Gastroesophageal sphincter (tissue), 4 donors: ENCODE results near the gene SUSD2. TPM values are rescaled to one million over a fixed set of nuclear protein-coding genes. Genes with fewer than 3 reads are reported as not detected.
"Not testable (repeated sequence)": the region's sequence is repeated elsewhere in the genome, so short reads cannot be mapped to it uniquely, and the experiment has no call there.

Source experiments
- ATAC-seq: fragments of 150-250 bp; one replicate; pipeline ENCODE4 v1.9.1; 2016; ENCODE audit warnings: mild to moderate bottlenecking, moderate library complexity
- H3K27ac ChIP-seq, 4 donors: fragments of 200-600 bp; sonication (generic) in 3 of 4; 1 replicate in 3 of 4; 2 replicates in 1 of 4; pipeline ENCODE4 v1.5.1; 2016 to 2019
- H3K27me3 ChIP-seq: fragments of 200-600 bp; sonication (generic); one replicate; pipeline ENCODE4 v1.5.1; 2019
- H3K36me3 ChIP-seq, 2 donors: fragments of 200-600 bp; sonication (generic); one replicate each; pipeline ENCODE4 v1.5.1; 2019; ENCODE audit warnings: control low read depth in 1 of 2
- H3K4me1 ChIP-seq, 3 donors: fragments of 200-600 bp; sonication (generic); 1 replicate in 2 of 3; 2 replicates in 1 of 3; pipeline ENCODE4 v1.5.1; 2016 to 2019; ENCODE audit warnings: control low read depth in 2 of 3
- H3K4me3 ChIP-seq, 2 donors: fragments of 200-600 bp; sonication (generic); one replicate each; pipeline ENCODE4 v1.5.1; 2019; ENCODE audit warnings: mild to moderate bottlenecking in 1 of 2, moderate library complexity in 1 of 2
- H3K9me3 ChIP-seq, 3 donors: fragments of 200-600 bp; sonication (generic); one replicate each; pipeline ENCODE4 v1.5.1; 2017 to 2019; ENCODE audit warnings: control low read depth in 2 of 3
- CTCF ChIP-seq, 4 experiments: fragments of 200-600 bp in 2 of 4; fragments of 450-650 bp in 2 of 4; sonication (generic) in 1 of 4; IDR thresholded peaks; one replicate each; pipeline ENCODE4 v1.5.1; 2017 to 2019; ENCODE audit warnings: antibody characterized with exemption in 4 of 4, mild to moderate bottlenecking in 2 of 4, moderate library complexity in 2 of 4
- EP300 ChIP-seq: sonication (generic); formaldehyde crosslinking; IDR thresholded peaks from one replicate; pipeline ENCODE4 v1.6.1; 2017; ENCODE audit warnings: antibody characterized with exemption, mild to moderate bottlenecking
- POLR2A ChIP-seq, 2 donors: fragments of 450-650 bp; IDR thresholded peaks; one replicate each; pipeline ENCODE4 v1.6.1; 2017; ENCODE audit warnings: antibody characterized with exemption in 2 of 2, mild to moderate bottlenecking in 2 of 2, moderate library complexity in 1 of 2
- POLR2AphosphoS5 ChIP-seq: sonication (generic); formaldehyde crosslinking; IDR thresholded peaks from one replicate; pipeline ENCODE4 v1.6.1; 2017; ENCODE audit warnings: antibody characterized with exemption
- WGBS, 2 donors: methylation state at CpG; one replicate each; pipeline ENCODE4 v1.1.5; 2018; ENCODE audit warnings: low coverage in 1 of 2; 5-methylcytosine and 5-hydroxymethylcytosine counted together
- total RNA-seq, 4 donors: library from RNA; depleted of rRNA; stranded (reverse); fragments of >200 nt; gene quantifications; one replicate each; pipeline ENCODE4 v1.1.0, GENCODE V29; 2016

Gene SUSD2
- total RNA-seq, 4 donors from 2014 or later = 2.4 to 5.0 (median 4.4) TPM

- Histone ChIP-seq H3K4me1 (peaks cover 0 to 24% (median 17%) of the 10 kb centered on the region in 3 donors), H3K36me3 (no peaks in the 10 kb centered on the region), H3K4me3 (no peak overlapping the region), H3K27ac (peak overlapping the region; percentile 69 to 85 (median 75)), H3K27me3 (no peaks in the 10 kb centered on the region), H3K9me3 (peaks cover 0 to 4% (median 0%) of the 10 kb centered on the region in 3 donors)
- 67 to 73% methylated on average over 5 to 8 of the region's 8 CpGs for WGBS, 2 donors
- no peak for ATAC-seq
- TF ChIP-seq EP300 (no peak), CTCF (IDR thresholded peaks at IDR 0.05) (no peak), POLR2AphosphoS5 (no peak), POLR2A (IDR thresholded peaks at IDR 0.05) (no peak)
Observed at GRCh38 chr22:24207264-24208011, 26.2 kb downstream of the SUSD2 start.

GRCh38 chr22:24208012-24208749, 26.9 kb downstream of the SUSD2 start:
- H3K36me3 ChIP-seq = no peaks in the 10 kb centered on the region
- no peak for TF ChIP-seq EP300
- peak; percentile 80 for TF ChIP-seq POLR2AphosphoS5
- no peak for TF ChIP-seq POLR2A (IDR thresholded peaks at IDR 0.05)
- H3K4me3 ChIP-seq = no peak overlapping the region

GRCh38 chr22:24209016-24209415, 27.7 kb downstream of the SUSD2 start:
- Histone ChIP-seq H3K4me1 (peaks cover 0 to 24% (median 17%) of the 10 kb centered on the region in 3 donors), H3K27ac (peak overlapping the region in 2 of 4 donors; percentile 62 to 69), H3K9me3 (peaks cover 0 to 4% (median 0%) of the 10 kb centered on the region in 3 donors), H3K36me3 (no peaks in the 10 kb centered on the region), H3K27me3 (no peaks in the 10 kb centered on the region), H3K4me3 (no peak overlapping the region)
- WGBS, 2 donors = 92 to 100% methylated on average over 1 to 3 of the region's 3 CpGs
- TF ChIP-seq POLR2A (IDR thresholded peaks at IDR 0.05) (no peak), POLR2AphosphoS5 (no peak), CTCF (IDR thresholded peaks at IDR 0.05) (no peak), EP300 (no peak)
- ATAC-seq = no peak

More at GRCh38 chr22:24208012-24208749, 26.9 kb downstream of the SUSD2 start:
- Histone ChIP-seq H3K27me3 (no peaks in the 10 kb centered on the region), H3K4me1 (peaks cover 0 to 24% (median 17%) of the 10 kb centered on the region in 3 donors), H3K27ac (peak overlapping the region; percentile 69 to 85 (median 75)), H3K9me3 (peaks cover 0 to 4% (median 0%) of the 10 kb centered on the region in 3 donors)
- peak; percentile 97 for ATAC-seq
- WGBS, 2 donors = 0 to 3% methylated on average over 2 of the region's 2 CpGs

- no peaks in the 10 kb centered on the region for H3K27me3 ChIP-seq
- H3K36me3 ChIP-seq = no peaks in the 10 kb centered on the region
- H3K27ac ChIP-seq = no peak overlapping the region
- TF ChIP-seq CTCF (IDR thresholded peaks at IDR 0.05) (no peak), POLR2A (IDR thresholded peaks at IDR 0.05) (no peak), EP300 (no peak), POLR2AphosphoS5 (no peak)
- no peak overlapping the region for H3K4me3 ChIP-seq
- peaks cover 0 to 24% (median 17%) of the 10 kb centered on the region in 3 donors for H3K4me1 ChIP-seq
- no peak for ATAC-seq
- WGBS, 2 donors = 81 to 87% methylated on average over 4 of the region's 4 CpGs
- H3K9me3 ChIP-seq = peaks cover 0 to 3% (median 0%) of the 10 kb centered on the region in 3 donors
Observed at GRCh38 chr22:24209687-24210086, 28.4 kb downstream of the SUSD2 start.

GRCh38 chr22:24210409-24210808, 29.1 kb downstream of the SUSD2 start:
- 94% methylated on average over 2 to 8 of the region's 11 CpGs for WGBS, 2 donors
- not testable (repeated sequence) for ATAC-seq

GRCh38 chr22:24211716-24212115, 30.4 kb downstream of the SUSD2 start:
- not testable (repeated sequence) for H3K9me3 ChIP-seq, H3K4me3 ChIP-seq, ATAC-seq, H3K36me3 ChIP-seq, H3K27ac ChIP-seq, H3K27me3 ChIP-seq
- H3K4me1 ChIP-seq = peaks cover 0 to 20% (median 17%) of the 10 kb centered on the region in 3 donors
- WGBS, 2 donors = 86 to 87% methylated on average over 4 to 5 of the region's 6 CpGs

More at GRCh38 chr22:24210409-24210808, 29.1 kb downstream of the SUSD2 start:
- H3K27me3 ChIP-seq, H3K4me3 ChIP-seq, H3K27ac ChIP-seq, H3K36me3 ChIP-seq, H3K9me3 ChIP-seq: not testable (repeated sequence)
- H3K4me1 ChIP-seq = peaks cover 0 to 24% (median 17%) of the 10 kb centered on the region in 3 donors

GRCh38 chr22:24213111-24213510, 31.8 kb downstream of the SUSD2 start:
- WGBS, 2 donors = 50 to 84% methylated on average over 1 to 4 of the region's 9 CpGs

More at GRCh38 chr22:24213111-24213510, 31.8 kb downstream of the SUSD2 start:
- H3K27ac ChIP-seq, H3K9me3 ChIP-seq, H3K4me1 ChIP-seq, H3K27me3 ChIP-seq, ATAC-seq, H3K36me3 ChIP-seq, H3K4me3 ChIP-seq: not testable (repeated sequence)
